B cell (primary cell): ENCODE measurements around the gene RNF38.

Source experiments
- CTCF ChIP-seq: fragments of 200-600 bp; IDR thresholded peaks from one replicate; pipeline ENCODE4 v1.8.0; 2022; ENCODE audit warnings: antibody characterized with exemption, mild to moderate bottlenecking
- EZH2 ChIP-seq: IDR thresholded peaks from 2 replicates; pipeline ENCODE4 v1.6.1; 2012; ENCODE audit warnings: borderline replicate concordance, low read depth, mild to moderate bottlenecking, moderate library complexity, low read length; ENCODE audit not compliant: insufficient read depth, poor library complexity, severe bottlenecking

- TF ChIP-seq EZH2, result no peak
- no peak for TF ChIP-seq CTCF
Observed at GRCh38 chr9:36318212-36318802, 81.8 kb downstream of the RNF38 start.
